Activated CD4-positive, alpha-beta T cell treated with anti-CD3 and anti-CD28 coated beads for 1 hour (primary cell): ENCODE measurements around the gene TRIM60.
"Not testable (repeated sequence)": the region's sequence is repeated elsewhere in the genome, so short reads cannot be mapped to it uniquely, and the experiment has no call there.

Source experiments
- DNase-seq: peaks from one replicate; pipeline ENCODE4 v3.0.0-alpha.2; 2020

The TRIM60 gene

GRCh38 chr4:165055601-165056000 is 23.8 kb downstream of the TRIM60 start:
- DNase-seq = no peak

DNA sequence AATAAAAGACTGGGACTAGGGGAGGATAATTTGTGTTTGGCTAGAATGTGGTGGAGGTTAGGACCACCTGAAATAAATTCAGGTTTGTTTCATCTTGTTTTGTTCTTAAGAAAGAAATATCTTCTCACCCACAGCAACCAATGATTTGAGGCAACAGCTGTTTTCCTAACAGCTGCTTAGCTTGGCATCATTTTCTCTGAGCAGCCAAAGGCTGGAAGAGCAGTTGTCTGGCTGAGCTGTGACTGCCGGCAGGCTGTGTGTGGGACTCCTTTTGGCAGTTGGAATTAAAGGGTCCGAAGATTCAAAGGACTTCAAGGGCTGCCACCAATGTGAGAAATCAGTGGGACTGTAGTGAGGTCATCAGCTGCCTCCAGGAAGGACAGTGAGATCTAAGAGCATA is 26.9 kb downstream of the TRIM60 start:
- no peak for DNase-seq

DNA sequence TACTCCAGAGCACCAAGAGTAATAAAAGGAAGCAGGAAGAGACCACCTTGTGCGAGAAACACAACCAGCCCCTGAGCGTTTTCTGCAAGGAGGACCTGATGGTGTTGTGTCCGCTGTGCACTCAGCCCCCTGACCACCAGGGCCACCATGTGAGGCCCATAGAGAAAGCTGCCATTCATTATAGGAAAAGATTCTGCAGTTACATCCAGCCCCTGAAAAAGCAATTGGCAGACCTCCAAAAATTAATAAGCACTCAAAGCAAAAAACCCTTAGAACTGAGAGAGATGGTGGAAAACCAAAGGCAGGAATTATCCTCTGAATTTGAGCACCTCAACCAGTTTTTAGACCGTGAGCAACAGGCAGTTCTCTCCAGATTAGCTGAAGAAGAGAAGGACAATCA is 27.6 kb downstream of the TRIM60 start:
- no peak for DNase-seq

GRCh38 chr4:165060938-165061337 is 29.1 kb downstream of the TRIM60 start:
- no peak for DNase-seq

GRCh38 chr4:165070560-165070959 is 38.8 kb downstream of the TRIM60 start:
- DNase-seq = no peak

- not testable (repeated sequence) for DNase-seq
These were observed 41.5 kb downstream of the TRIM60 start for GRCh38 chr4:165073346-165073745.

- no peak for DNase-seq
These were observed 45.3 kb downstream of the TRIM60 start for GRCh38 chr4:165077034-165077578.

DNA sequence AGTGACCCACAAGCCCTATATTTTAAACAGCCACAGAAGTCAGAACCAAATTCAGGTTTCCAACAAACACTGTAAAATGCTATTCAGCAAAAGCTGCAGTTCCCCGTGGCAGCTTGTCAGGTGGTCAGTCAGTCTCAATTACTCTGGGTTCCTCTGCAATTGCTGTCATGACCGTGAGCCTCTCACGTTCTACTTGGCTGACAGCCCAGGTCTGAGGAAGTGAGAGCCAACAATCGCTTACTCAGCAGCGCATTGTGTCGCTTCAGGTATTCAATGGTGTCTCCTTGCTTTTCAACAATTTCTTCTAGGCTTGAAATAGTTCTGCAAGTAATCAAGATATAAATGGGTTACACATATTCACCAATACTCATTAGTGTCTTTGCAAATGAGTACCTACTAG is 47.7 kb downstream of the TRIM60 start:
- no peak for DNase-seq

GRCh38 chr4:165084787-165085186 is 53.0 kb downstream of the TRIM60 start:
- DNase-seq = not testable (repeated sequence)

DNA sequence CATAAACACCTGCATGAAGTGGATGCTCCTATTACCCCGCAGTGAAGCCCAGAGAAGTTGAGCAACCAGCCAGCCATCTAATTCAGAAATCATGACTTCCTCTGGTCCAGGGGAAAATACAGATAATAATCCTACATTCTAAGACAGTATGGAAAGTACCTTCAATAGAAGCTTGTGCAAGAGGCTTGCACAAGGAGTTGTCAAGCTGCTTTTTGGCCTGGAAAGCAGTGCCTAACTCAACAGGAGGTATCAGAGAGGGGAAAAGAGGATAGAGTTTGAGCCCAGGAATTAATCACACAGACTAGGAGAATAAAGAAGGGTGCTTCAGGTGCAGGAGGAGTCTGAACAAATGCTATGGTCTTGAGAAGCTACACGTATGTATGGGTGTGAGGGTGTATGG is 54.1 kb downstream of the TRIM60 start:
- no peak for DNase-seq

GRCh38 chr4:165088366-165088765 is 56.6 kb downstream of the TRIM60 start:
- no peak for DNase-seq
